HG03066 (cell line): ENCODE measurements around the gene MACF1.
"Not testable (repeated sequence)": the region's sequence is repeated elsewhere in the genome, so short reads cannot be mapped to it uniquely, and the experiment has no call there.

Experiments
- ATAC-seq: cut with Tn5 transposase; IDR thresholded peaks from one replicate; pipeline ENCODE4 v1.9.1; 2021; ENCODE audit warnings: low read depth; ENCODE audit not compliant: unreplicated experiment

The MACF1 gene

GRCh38 chr1:39501666-39502065 is 297.2 kb downstream of the MACF1 start:
- no peak for ATAC-seq

GRCh38 chr1:39504436-39504835 is 299.9 kb downstream of the MACF1 start:
- not testable (repeated sequence) for ATAC-seq

- ATAC-seq: no peak
Measured at GRCh38 chr1:39505289-39505688, 300.8 kb downstream of the MACF1 start.

GRCh38 chr1:39507230-39507928 is 302.9 kb downstream of the MACF1 start:
- ATAC-seq: no peak

- ATAC-seq: no peak
Measured at GRCh38 chr1:39508266-39508665, 303.8 kb downstream of the MACF1 start.

GRCh38 chr1:39508857-39509305 is 304.4 kb downstream of the MACF1 start:
- ATAC-seq: peak; percentile 23

GRCh38 chr1:39509360-39510009 is 305.0 kb downstream of the MACF1 start:
- peak; percentile 59 for ATAC-seq

- not testable (repeated sequence) for ATAC-seq
Measured at GRCh38 chr1:39510570-39511186, 306.2 kb downstream of the MACF1 start.

- not testable (repeated sequence) for ATAC-seq
Measured at GRCh38 chr1:39511477-39511876, 307.0 kb downstream of the MACF1 start.

- not testable (repeated sequence) for ATAC-seq
Measured at GRCh38 chr1:39512234-39512847, 307.8 kb downstream of the MACF1 start.

- not testable (repeated sequence) for ATAC-seq
Measured at GRCh38 chr1:39514710-39515124, 310.2 kb downstream of the MACF1 start.

- not testable (repeated sequence) for ATAC-seq
Measured at GRCh38 chr1:39515131-39516086, 310.9 kb downstream of the MACF1 start.

- not testable (repeated sequence) for ATAC-seq
Measured at GRCh38 chr1:39516841-39517240, 312.3 kb downstream of the MACF1 start.

- ATAC-seq: not testable (repeated sequence)
Measured at GRCh38 chr1:39517936-39518335, 313.4 kb downstream of the MACF1 start.

GRCh38 chr1:39519376-39519775 is 314.9 kb downstream of the MACF1 start:
- not testable (repeated sequence) for ATAC-seq

GRCh38 chr1:39522221-39522620 is 317.7 kb downstream of the MACF1 start:
- not testable (repeated sequence) for ATAC-seq

- no peak for ATAC-seq
Measured at GRCh38 chr1:39522661-39523567, 318.4 kb downstream of the MACF1 start.

- no peak for ATAC-seq
Measured at GRCh38 chr1:39524171-39524570, 319.7 kb downstream of the MACF1 start.
